Caco-2 (cell line): ENCODE data around the gene ZNF23. TPM values are rescaled to one million over a fixed set of nuclear protein-coding genes. Genes with fewer than 3 reads are reported as not detected.

Experiments
- BruUV-seq: library from RNA; stranded (reverse); fragments of 400-500 nt; replicated peaks from 2 replicates; lab custom pipeline; 2021; lab: Mats Ljungman, UMichigan
- CTCF ChIA-PET: fragments of 300-600 bp; sonication (Branson Sonifier 250); formaldehyde crosslinking; loops from one replicate; lab custom pipeline; 2022; ENCODE audit warnings: antibody characterized with exemption; lab: Charles Lee
- POLR2A ChIA-PET: fragments of 300-600 bp; sonication (Branson Sonifier 250); formaldehyde crosslinking; loops from one replicate; lab custom pipeline; 2022; ENCODE audit warnings: antibody characterized with exemption; lab: Charles Lee
- DNase-seq, 2 experiments: peaks; one replicate each; pipeline versions ENCODE4 v3.0.0 to v3.0.0-alpha.2; 2020 to 2022
- H3K27me3 ChIP-seq: replicated peaks from 2 replicates; pipeline ENCODE4 v1.6.0; 2011; ENCODE audit warnings: low read length; ENCODE audit not compliant: control insufficient read depth, insufficient read depth
- H3K36me3 ChIP-seq: 2 replicates; pipeline ENCODE4 v1.5.1; 2011; ENCODE audit warnings: low read length; ENCODE audit not compliant: control insufficient read depth, insufficient read depth
- H3K4me1 ChIP-seq: fragments of 250-450 bp; sonication (Bioruptor Pico); 2 replicates; pipeline ENCODE4 v1.5.1; 2020; ENCODE audit warnings: mild to moderate bottlenecking
- H3K4me3 ChIP-seq: 2 replicates; pipeline ENCODE4 v1.5.1; 2011; ENCODE audit warnings: low read depth, mild to moderate bottlenecking, control low read depth, low read length
- H3K9me3 ChIP-seq: fragments of 250-450 bp; sonication (Bioruptor Pico); 2 replicates; pipeline ENCODE4 v1.5.1; 2020; ENCODE audit warnings: mild to moderate bottlenecking, moderate library complexity
- H3K27ac Mint-ChIP-seq: one replicate; pipeline ENCODE4 v1.8.0; 2022; ENCODE audit warnings: mixed read lengths; ENCODE audit not compliant: unreplicated experiment
- H3K27me3 Mint-ChIP-seq: one replicate; pipeline ENCODE4 v1.8.0; 2022; ENCODE audit warnings: mixed read lengths; ENCODE audit not compliant: insufficient read depth, unreplicated experiment
- H3K36me3 Mint-ChIP-seq: one replicate; pipeline ENCODE4 v1.8.0; 2022; ENCODE audit warnings: mild to moderate bottlenecking, mixed read lengths; ENCODE audit not compliant: insufficient read depth, unreplicated experiment
- H3K4me1 Mint-ChIP-seq: one replicate; pipeline ENCODE4 v1.8.0; 2022; ENCODE audit warnings: low read depth, mixed read lengths; ENCODE audit not compliant: unreplicated experiment
- H3K4me3 Mint-ChIP-seq: one replicate; pipeline ENCODE4 v1.8.0; 2022; ENCODE audit warnings: mild to moderate bottlenecking, moderate library complexity, mixed read lengths; ENCODE audit not compliant: unreplicated experiment
- H3K9me3 Mint-ChIP-seq: one replicate; pipeline ENCODE4 v1.8.0; 2022; ENCODE audit warnings: mixed read lengths; ENCODE audit not compliant: unreplicated experiment
- intact Hi-C: fragments of 100-400 bp; cut with micrococcal nuclease; formaldehyde crosslinking; loops from one replicate; pipeline ENCODE4 v1.10.0; 2022; ENCODE audit not compliant: unreplicated experiment
- total RNA-seq: library from RNA; stranded (reverse); gene quantifications from 2 replicates; pipeline ENCODE4 v1.2.3, GENCODE V29; 2022
- TF ChIP-seq, protein P1 (sequence below), 2 experiments: fragments of 200-600 bp in 1 of 2; IDR thresholded peaks; 1 replicate in 1 of 2; 2 replicates in 1 of 2; pipeline versions ENCODE4 v1.5.1 to v1.8.0; 2011 to 2022; ENCODE audit warnings: antibody characterized with exemption in 1 of 2, control low read depth in 1 of 2, inconsistent platforms in 1 of 2, low read depth in 1 of 2, low read length in 1 of 2, mild to moderate bottlenecking in 1 of 2, moderate library complexity in 1 of 2; ENCODE audit not compliant: insufficient read depth in 1 of 2, severe bottlenecking in 1 of 2, unreplicated experiment in 1 of 2

Gene ZNF23
- total RNA-seq, 1 experiment from 2014 or later, result 9.6 TPM

DNA sequence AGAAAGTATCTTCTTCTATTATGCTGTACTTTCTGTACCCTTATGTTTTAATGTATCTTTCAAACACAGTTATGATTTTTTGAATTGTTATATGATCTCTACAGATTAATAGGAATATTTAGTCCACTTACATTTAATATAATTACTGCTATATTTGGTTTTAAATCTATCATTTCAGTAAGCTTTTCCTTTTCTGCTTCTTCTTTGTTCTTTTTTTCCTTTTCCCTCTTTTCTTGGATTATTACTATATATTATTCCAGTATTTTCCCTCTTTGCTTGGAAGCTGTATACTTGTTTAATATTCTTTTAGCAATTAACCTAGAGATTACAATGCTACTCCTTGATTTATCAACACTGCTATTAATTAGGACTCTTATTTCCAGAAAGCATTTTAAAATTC lies 33.7 kb downstream of the ZNF23 start:
- intact Hi-C loops, result no loop called here
- Mint-ChIP-seq H3K36me3 (no peaks in the 10 kb centered on the region), H3K4me1 (no peaks in the 10 kb centered on the region), H3K9me3 (peaks cover 10% of the 10 kb centered on the region), H3K4me3 (no peak overlapping the region), H3K27me3 (peaks cover 22% of the 10 kb centered on the region), H3K27ac (no peak overlapping the region)
- H3K36me3 ChIP-seq, result no peaks in the 10 kb centered on the region
- POLR2A ChIA-PET, result no interaction called here
- DNase-seq, result no peak
- TF ChIP-seq, protein P1, sequence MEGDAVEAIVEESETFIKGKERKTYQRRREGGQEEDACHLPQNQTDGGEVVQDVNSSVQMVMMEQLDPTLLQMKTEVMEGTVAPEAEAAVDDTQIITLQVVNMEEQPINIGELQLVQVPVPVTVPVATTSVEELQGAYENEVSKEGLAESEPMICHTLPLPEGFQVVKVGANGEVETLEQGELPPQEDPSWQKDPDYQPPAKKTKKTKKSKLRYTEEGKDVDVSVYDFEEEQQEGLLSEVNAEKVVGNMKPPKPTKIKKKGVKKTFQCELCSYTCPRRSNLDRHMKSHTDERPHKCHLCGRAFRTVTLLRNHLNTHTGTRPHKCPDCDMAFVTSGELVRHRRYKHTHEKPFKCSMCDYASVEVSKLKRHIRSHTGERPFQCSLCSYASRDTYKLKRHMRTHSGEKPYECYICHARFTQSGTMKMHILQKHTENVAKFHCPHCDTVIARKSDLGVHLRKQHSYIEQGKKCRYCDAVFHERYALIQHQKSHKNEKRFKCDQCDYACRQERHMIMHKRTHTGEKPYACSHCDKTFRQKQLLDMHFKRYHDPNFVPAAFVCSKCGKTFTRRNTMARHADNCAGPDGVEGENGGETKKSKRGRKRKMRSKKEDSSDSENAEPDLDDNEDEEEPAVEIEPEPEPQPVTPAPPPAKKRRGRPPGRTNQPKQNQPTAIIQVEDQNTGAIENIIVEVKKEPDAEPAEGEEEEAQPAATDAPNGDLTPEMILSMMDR (IDR thresholded peaks at IDR 0.05; ENCODE audit: insufficient read depth in 1 of 2, low read depth in 1 of 2, low read length in 1 of 2, severe bottlenecking in 1 of 2, unreplicated experiment in 1 of 2), result no peak
- no peak overlapping the region for H3K4me3 ChIP-seq
- H3K9me3 ChIP-seq, result peaks cover 9% of the 10 kb centered on the region
- CTCF ChIA-PET, result interaction anchor here (2.0 kb wide), 1 partner anchor 15 kb away, joined by 8 read pairs; no protein-coding TSS in a partner anchor
- BruUV-seq, result no TSS peak
- H3K4me1 ChIP-seq, result no peaks in the 10 kb centered on the region
- H3K27me3 ChIP-seq, result peaks cover 1% of the 10 kb centered on the region

GRCh38 chr16:71426880-71427615 lies 35.0 kb downstream of the ZNF23 start:
- intact Hi-C loops, result no loop called here
- H3K9me3 Mint-ChIP-seq, result peaks cover 10% of the 10 kb centered on the region
- Histone ChIP-seq H3K9me3 (peaks cover 9% of the 10 kb centered on the region), H3K36me3 (no peaks in the 10 kb centered on the region), H3K4me3 (no peak overlapping the region), H3K27me3 (peaks cover 1% of the 10 kb centered on the region), H3K4me1 (no peaks in the 10 kb centered on the region)
- H3K27ac Mint-ChIP-seq, result no peak overlapping the region
- ChIA-PET POLR2A (no interaction called here), CTCF (no interaction called here)
- no peaks in the 10 kb centered on the region for H3K4me1 Mint-ChIP-seq
- no peaks in the 10 kb centered on the region for H3K36me3 Mint-ChIP-seq
- no peak overlapping the region for H3K4me3 Mint-ChIP-seq
- H3K27me3 Mint-ChIP-seq, result peaks cover 26% of the 10 kb centered on the region
- DNase-seq, result no peak
- TF ChIP-seq, protein P1 (IDR thresholded peaks at IDR 0.05; ENCODE audit: insufficient read depth in 1 of 2, low read depth in 1 of 2, low read length in 1 of 2, severe bottlenecking in 1 of 2, unreplicated experiment in 1 of 2), result no peak
- no TSS peak for BruUV-seq

DNA sequence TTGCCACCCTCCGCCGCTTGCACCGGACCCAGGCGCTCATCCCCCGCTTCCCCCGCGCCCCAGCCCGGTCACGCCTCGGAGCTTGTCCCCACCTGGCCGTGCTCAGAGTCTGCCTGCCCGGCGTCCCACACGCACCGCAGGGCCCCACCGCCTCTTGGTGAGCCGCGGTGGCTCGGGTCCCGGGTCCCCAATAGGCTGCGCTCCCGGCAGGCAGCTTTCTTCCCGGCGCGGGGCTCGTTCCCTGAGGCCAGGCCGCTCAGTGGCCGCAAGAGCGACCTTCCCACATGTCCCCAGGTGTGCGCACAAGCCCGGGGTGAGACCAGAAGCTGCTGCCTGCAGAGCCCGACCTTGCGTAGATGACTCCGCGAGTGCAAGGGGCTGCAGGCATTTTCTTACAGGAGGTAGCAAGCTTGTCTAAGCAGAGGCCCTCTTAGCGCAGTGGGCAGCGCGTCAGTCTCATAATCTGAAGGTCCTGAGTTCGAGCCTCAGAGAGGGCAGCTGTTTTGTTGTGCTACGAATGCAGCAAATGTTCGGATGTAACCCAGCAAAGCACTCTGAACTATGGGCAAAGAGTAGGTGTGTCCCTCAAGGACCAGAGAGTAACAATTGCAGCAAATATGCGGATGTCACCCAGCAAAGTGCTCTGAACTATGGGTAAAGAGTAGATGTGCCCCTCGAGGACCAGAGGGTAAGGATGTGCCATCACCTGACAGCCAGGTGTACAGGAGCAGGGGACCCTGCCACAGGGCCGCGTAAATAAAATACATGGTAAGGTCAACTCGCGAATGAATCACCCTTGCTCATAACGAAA lies 35.8 kb downstream of the ZNF23 start:
- H3K4me3 ChIP-seq, result no peak overlapping the region
- peaks cover 9% of the 10 kb centered on the region for H3K9me3 ChIP-seq
- POLR2A ChIA-PET, result no interaction called here
- intact Hi-C loops, result no loop called here
- DNase-seq, result no peak
- BruUV-seq, result no TSS peak
- peaks cover 10% of the 10 kb centered on the region for H3K9me3 Mint-ChIP-seq
- no peaks in the 10 kb centered on the region for H3K36me3 ChIP-seq
- no peak overlapping the region for H3K4me3 Mint-ChIP-seq
- no peaks in the 10 kb centered on the region for H3K4me1 ChIP-seq
- TF ChIP-seq, protein P1 (IDR thresholded peaks at IDR 0.05; ENCODE audit: insufficient read depth in 1 of 2, low read depth in 1 of 2, low read length in 1 of 2, severe bottlenecking in 1 of 2, unreplicated experiment in 1 of 2), result no peak
- peaks cover 23% of the 10 kb centered on the region for H3K27me3 Mint-ChIP-seq
- no peaks in the 10 kb centered on the region for H3K4me1 Mint-ChIP-seq
- peaks cover 1% of the 10 kb centered on the region for H3K27me3 ChIP-seq
- no peaks in the 10 kb centered on the region for H3K36me3 Mint-ChIP-seq
- CTCF ChIA-PET, result no interaction called here
- H3K27ac Mint-ChIP-seq, result no peak overlapping the region
